Regular cardiac myocyte (primary cell): ENCODE results near the gene ACSS3. TPM values are rescaled to one million over a fixed set of nuclear protein-coding genes. Genes with fewer than 3 reads are reported as not detected.

Source experiments
- total RNA-seq: library from RNA; depleted of rRNA; stranded (reverse); fragments of >200 nt; gene quantifications from 2 replicates; pipeline ENCODE4 v1.2.3, GENCODE V29; 2014

Gene ACSS3, protein sequence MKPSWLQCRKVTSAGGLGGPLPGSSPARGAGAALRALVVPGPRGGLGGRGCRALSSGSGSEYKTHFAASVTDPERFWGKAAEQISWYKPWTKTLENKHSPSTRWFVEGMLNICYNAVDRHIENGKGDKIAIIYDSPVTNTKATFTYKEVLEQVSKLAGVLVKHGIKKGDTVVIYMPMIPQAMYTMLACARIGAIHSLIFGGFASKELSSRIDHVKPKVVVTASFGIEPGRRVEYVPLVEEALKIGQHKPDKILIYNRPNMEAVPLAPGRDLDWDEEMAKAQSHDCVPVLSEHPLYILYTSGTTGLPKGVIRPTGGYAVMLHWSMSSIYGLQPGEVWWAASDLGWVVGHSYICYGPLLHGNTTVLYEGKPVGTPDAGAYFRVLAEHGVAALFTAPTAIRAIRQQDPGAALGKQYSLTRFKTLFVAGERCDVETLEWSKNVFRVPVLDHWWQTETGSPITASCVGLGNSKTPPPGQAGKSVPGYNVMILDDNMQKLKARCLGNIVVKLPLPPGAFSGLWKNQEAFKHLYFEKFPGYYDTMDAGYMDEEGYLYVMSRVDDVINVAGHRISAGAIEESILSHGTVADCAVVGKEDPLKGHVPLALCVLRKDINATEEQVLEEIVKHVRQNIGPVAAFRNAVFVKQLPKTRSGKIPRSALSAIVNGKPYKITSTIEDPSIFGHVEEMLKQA
- 6.3 and 20.0 TPM in 2 replicates for total RNA-seq

DNA sequence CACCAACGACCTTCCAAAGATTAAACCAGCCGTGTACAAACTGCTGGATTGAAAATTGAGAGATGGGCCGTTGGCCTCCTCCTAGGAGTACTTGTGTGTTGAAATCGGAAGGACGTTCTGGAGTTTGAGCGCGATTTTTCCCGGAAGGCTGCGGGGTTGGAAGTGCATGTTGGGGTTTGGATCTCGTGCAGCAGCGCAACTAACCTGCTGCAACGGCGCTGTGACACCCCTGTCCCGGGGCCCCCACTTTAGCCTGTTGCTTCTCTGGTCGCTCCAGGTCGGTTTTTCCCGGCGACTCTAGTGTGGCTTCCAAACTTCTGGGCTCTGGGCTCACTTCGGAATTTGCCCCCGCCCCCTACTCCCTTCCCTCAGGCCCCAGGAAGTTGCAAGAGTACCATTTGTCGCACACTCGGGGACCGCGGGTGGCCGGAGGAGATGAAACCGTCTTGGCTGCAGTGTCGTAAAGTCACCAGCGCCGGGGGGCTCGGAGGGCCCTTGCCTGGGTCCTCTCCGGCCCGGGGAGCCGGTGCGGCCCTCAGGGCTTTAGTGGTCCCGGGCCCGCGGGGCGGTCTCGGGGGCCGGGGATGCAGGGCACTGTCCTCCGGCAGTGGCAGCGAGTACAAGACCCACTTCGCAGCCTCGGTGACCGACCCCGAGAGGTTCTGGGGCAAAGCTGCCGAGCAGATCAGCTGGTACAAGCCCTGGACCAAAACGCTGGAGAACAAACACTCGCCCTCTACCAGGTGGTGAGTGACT is at the start of gene ACSS3:
TSS of gene ACSS3 (plus strand) at position 394 of the 756 bp plus-strand sequence. CDS start at position 436, 42 bp downstream.

Other genes starting within 250 kb of the ACSS3 start
- 21.3 and 36.6 TPM in 2 replicates for gene LIN7A, start 140.1 kb upstream of the ACSS3 start, total RNA-seq